BLaER1 (cell line): ENCODE results near the gene CLSTN3.
A peak's percentile ranks its signal among the peaks of the same experiment; 100 is the strongest.
"Not testable (repeated sequence)": the region's sequence is repeated elsewhere in the genome, so short reads cannot be mapped to it uniquely, and the experiment has no call there.

Experiments
- H3K27ac ChIP-seq: shearing (Covaris generic); formaldehyde crosslinking; 2 replicates; pipeline ENCODE4 v1.8.1; 2022
- H3K27me3 ChIP-seq: shearing (Covaris generic); formaldehyde crosslinking; 2 replicates; pipeline ENCODE4 v1.8.1; 2022
- H3K36me3 ChIP-seq: shearing (Covaris generic); formaldehyde crosslinking; 2 replicates; pipeline ENCODE4 v1.8.1; 2022
- H3K4me1 ChIP-seq: shearing (Covaris generic); formaldehyde crosslinking; 2 replicates; pipeline ENCODE4 v1.8.1; 2022
- H3K4me2 ChIP-seq: shearing (Covaris generic); formaldehyde crosslinking; 2 replicates; pipeline ENCODE4 v1.8.1; 2022
- H3K4me3 ChIP-seq: shearing (Covaris generic); formaldehyde crosslinking; 2 replicates; pipeline ENCODE4 v1.8.1; 2022
- H3K9ac ChIP-seq: shearing (Covaris generic); formaldehyde crosslinking; 2 replicates; pipeline ENCODE4 v1.8.1; 2022
- H3K9me3 ChIP-seq: shearing (Covaris generic); formaldehyde crosslinking; 2 replicates; pipeline ENCODE4 v1.8.1; 2022
- H4K20me1 ChIP-seq: shearing (Covaris generic); formaldehyde crosslinking; 2 replicates; pipeline ENCODE4 v1.8.1; 2022
- Cebpa-rat ChIP-seq: shearing (Covaris generic); IDR thresholded peaks from 2 replicates; pipeline ENCODE4 v1.8.1; 2022

Gene CLSTN3

GRCh38 chr12:7171854-7172253 lies 41.7 kb downstream of the CLSTN3 start:
- no peak overlapping the region for H3K9ac ChIP-seq
- no peaks in the 10 kb centered on the region for H3K27me3 ChIP-seq
- no peak for TF ChIP-seq Cebpa-rat
- H3K9me3 ChIP-seq: peaks cover 84% of the 10 kb centered on the region
- no peaks in the 10 kb centered on the region for H4K20me1 ChIP-seq
- no peak overlapping the region for H3K4me2 ChIP-seq
- H3K36me3 ChIP-seq: peaks cover 5% of the 10 kb centered on the region; the same call in 1 of the 2 replicates
- H3K27ac ChIP-seq: no peak overlapping the region
- no peak overlapping the region for H3K4me3 ChIP-seq
- no peaks in the 10 kb centered on the region for H3K4me1 ChIP-seq

- no peak for TF ChIP-seq Cebpa-rat
- no peak overlapping the region for H3K9ac ChIP-seq
- no peak overlapping the region for H3K4me2 ChIP-seq
- 0 out of 2 replicates have a peak, but pooled peaks cover under 1% of the 10 kb centered on the region for H3K36me3 ChIP-seq
- no peaks in the 10 kb centered on the region for H3K27me3 ChIP-seq
- peaks cover 68% of the 10 kb centered on the region for H3K9me3 ChIP-seq
- H4K20me1 ChIP-seq: no peaks in the 10 kb centered on the region
- H3K4me1 ChIP-seq: no peaks in the 10 kb centered on the region
- H3K27ac ChIP-seq: no peak overlapping the region
- no peak overlapping the region for H3K4me3 ChIP-seq
Measured at GRCh38 chr12:7175493-7175892, 45.3 kb downstream of the CLSTN3 start.

- TF ChIP-seq Cebpa-rat: no peak
Measured at GRCh38 chr12:7176595-7176994, 46.4 kb downstream of the CLSTN3 start.

GRCh38 chr12:7178481-7178880 lies 48.3 kb downstream of the CLSTN3 start:
- TF ChIP-seq Cebpa-rat: no peak
- no peaks in the 10 kb centered on the region for H3K27me3 ChIP-seq
- H3K9ac ChIP-seq: no peak overlapping the region
- H4K20me1 ChIP-seq: no peaks in the 10 kb centered on the region
- no peak overlapping the region for H3K27ac ChIP-seq
- H3K9me3 ChIP-seq: peaks cover 44% of the 10 kb centered on the region
- no peak overlapping the region for H3K4me3 ChIP-seq
- H3K4me1 ChIP-seq: no peaks in the 10 kb centered on the region
- H3K4me2 ChIP-seq: no peak overlapping the region
- H3K36me3 ChIP-seq: no peaks in the 10 kb centered on the region

More at GRCh38 chr12:7176595-7176994, 46.4 kb downstream of the CLSTN3 start:
- no peaks in the 10 kb centered on the region for H3K36me3 ChIP-seq
- H3K4me3 ChIP-seq: no peak overlapping the region
- no peak overlapping the region for H3K4me2 ChIP-seq
- no peaks in the 10 kb centered on the region for H3K27me3 ChIP-seq
- H3K9me3 ChIP-seq: peaks cover 60% of the 10 kb centered on the region
- no peak overlapping the region for H3K27ac ChIP-seq
- no peak overlapping the region for H3K9ac ChIP-seq
- no peaks in the 10 kb centered on the region for H4K20me1 ChIP-seq
- H3K4me1 ChIP-seq: no peaks in the 10 kb centered on the region

- Histone ChIP-seq H3K4me3 (no peak overlapping the region), H3K4me2 (no peak overlapping the region), H3K4me1 (0 out of 2 replicates have a peak, but pooled peaks cover under 1% of the 10 kb centered on the region), H3K36me3 (no peaks in the 10 kb centered on the region), H3K27me3 (no peaks in the 10 kb centered on the region), H3K9ac (no peak overlapping the region), H4K20me1 (no peaks in the 10 kb centered on the region), H3K27ac (no peak overlapping the region), H3K9me3 (peaks cover 31% of the 10 kb centered on the region)
- TF ChIP-seq Cebpa-rat: no peak
Measured at GRCh38 chr12:7180685-7181084, 50.5 kb downstream of the CLSTN3 start.

GRCh38 chr12:7186058-7186457 lies 55.9 kb downstream of the CLSTN3 start:
- H3K36me3 ChIP-seq, H3K27ac ChIP-seq, H3K4me3 ChIP-seq, H4K20me1 ChIP-seq, H3K9ac ChIP-seq, H3K27me3 ChIP-seq, H3K9me3 ChIP-seq: not testable (repeated sequence)
- peak overlapping the region; percentile 11; the same call in 1 of the 2 replicates for H3K4me2 ChIP-seq
- H3K4me1 ChIP-seq: peaks cover 28% of the 10 kb centered on the region

GRCh38 chr12:7188562-7189397 lies 58.6 kb downstream of the CLSTN3 start:
- H3K9ac ChIP-seq: peak overlapping the region; percentile 91
- TF ChIP-seq Cebpa-rat: no peak
- H3K27ac ChIP-seq: peak overlapping the region; percentile 86

GRCh38 chr12:7189398-7190267 lies 59.5 kb downstream of the CLSTN3 start, which contains the start of gene PEX5:
TSS of gene PEX5 (plus strand) at chr12:7189686. CDS start at chr12:7190378, 692 bp downstream.
- H3K36me3 ChIP-seq: peaks cover 36% of the 10 kb centered on the region
- H3K27me3 ChIP-seq: no peaks in the 10 kb centered on the region
- peaks cover 40% of the 10 kb centered on the region for H3K4me1 ChIP-seq
- no peaks in the 10 kb centered on the region for H3K9me3 ChIP-seq
- H3K4me3 ChIP-seq: peak within 1 kb of the TSS; percentile 93
- no peak for TF ChIP-seq Cebpa-rat
- peak within 1 kb of the TSS; percentile 91 for H3K9ac ChIP-seq
- peak within 1 kb of the TSS; percentile 97 for H3K4me2 ChIP-seq
- H4K20me1 ChIP-seq: peaks cover 7% of the 10 kb centered on the region; the same call in 1 of the 2 replicates
- H3K27ac ChIP-seq: peak within 1 kb of the TSS; percentile 89

More at GRCh38 chr12:7188562-7189397, 58.6 kb downstream of the CLSTN3 start:
- peaks cover 40% of the 10 kb centered on the region for H3K4me1 ChIP-seq
- no peaks in the 10 kb centered on the region for H3K9me3 ChIP-seq
- peaks cover 28% of the 10 kb centered on the region for H3K36me3 ChIP-seq
- H3K27me3 ChIP-seq: no peaks in the 10 kb centered on the region
- peaks cover 7% of the 10 kb centered on the region; the same call in 1 of the 2 replicates for H4K20me1 ChIP-seq
- peak overlapping the region; percentile 97 for H3K4me2 ChIP-seq
- H3K4me3 ChIP-seq: peak overlapping the region; percentile 93

- Histone ChIP-seq H3K4me3 (peak overlapping the region; percentile 93), H3K36me3 (peaks cover 44% of the 10 kb centered on the region), H3K27me3 (no peaks in the 10 kb centered on the region), H3K9me3 (no peaks in the 10 kb centered on the region; the same call in 1 of the 2 replicates), H3K4me1 (peaks cover 40% of the 10 kb centered on the region), H3K9ac (peak overlapping the region; percentile 91), H3K27ac (peak overlapping the region; percentile 89), H3K4me2 (peak overlapping the region; percentile 90), H4K20me1 (peaks cover 7% of the 10 kb centered on the region; the same call in 1 of the 2 replicates)
- no peak for TF ChIP-seq Cebpa-rat
Measured at GRCh38 chr12:7190268-7191055, 60.3 kb downstream of the CLSTN3 start.
